HL-60 (cell line): ENCODE data around the gene LIPF.

Experiments used
- DNase-seq, 2 experiments: peaks; one replicate each; pipeline ENCODE4 v3.0.0-alpha.2; 2010 to 2020; ENCODE audit warnings: low read depth in 1 of 2, low spot score in 1 of 2
- H3K27ac ChIP-seq: fragments of 250-450 bp; sonication (Bioruptor Pico); replicated peaks from 2 replicates; pipeline ENCODE4 v1.5.1; 2020; ENCODE audit warnings: mild to moderate bottlenecking, moderate library complexity
- H3K27me3 ChIP-seq: fragments of 250-450 bp; sonication (Bioruptor Pico); 2 replicates; pipeline ENCODE4 v1.5.1; 2021; ENCODE audit warnings: mild to moderate bottlenecking, moderate library complexity; ENCODE audit not compliant: insufficient read depth, poor library complexity, severe bottlenecking
- H3K4me3 ChIP-seq: replicated peaks from 2 replicates; pipeline ENCODE4 v1.5.1; 2011; ENCODE audit warnings: mild to moderate bottlenecking, control low read depth, low read length; ENCODE audit not compliant: insufficient read depth
- GABPA ChIP-seq: IDR thresholded peaks from 2 replicates; pipeline ENCODE4 v1.6.1; 2012; ENCODE audit warnings: low read depth
- POLR2AphosphoS5 ChIP-seq: IDR thresholded peaks from 2 replicates; pipeline ENCODE4 v1.6.1; 2012; ENCODE audit warnings: low read depth
- SPI1 ChIP-seq: IDR thresholded peaks from 2 replicates; pipeline ENCODE4 v1.6.1; 2012; ENCODE audit warnings: low read depth, mild to moderate bottlenecking, borderline replicate concordance
- TF ChIP-seq, protein P1 (sequence below): IDR thresholded peaks from 2 replicates; pipeline ENCODE4 v1.6.1; 2012; ENCODE audit warnings: low read depth; ENCODE audit not compliant: insufficient replicate concordance
- TF ChIP-seq, protein P2 (sequence below): IDR thresholded peaks from one replicate; pipeline ENCODE4 v1.5.1; 2011; ENCODE audit warnings: low read length, control low read depth, inconsistent platforms; ENCODE audit not compliant: insufficient read depth

Gene LIPF

GRCh38 chr10:88618496-88618895 is 45.7 kb upstream of the LIPF start:
- H3K4me3 ChIP-seq = no peak overlapping the region
- no peak overlapping the region for H3K27ac ChIP-seq
- no peak for DNase-seq

DNA sequence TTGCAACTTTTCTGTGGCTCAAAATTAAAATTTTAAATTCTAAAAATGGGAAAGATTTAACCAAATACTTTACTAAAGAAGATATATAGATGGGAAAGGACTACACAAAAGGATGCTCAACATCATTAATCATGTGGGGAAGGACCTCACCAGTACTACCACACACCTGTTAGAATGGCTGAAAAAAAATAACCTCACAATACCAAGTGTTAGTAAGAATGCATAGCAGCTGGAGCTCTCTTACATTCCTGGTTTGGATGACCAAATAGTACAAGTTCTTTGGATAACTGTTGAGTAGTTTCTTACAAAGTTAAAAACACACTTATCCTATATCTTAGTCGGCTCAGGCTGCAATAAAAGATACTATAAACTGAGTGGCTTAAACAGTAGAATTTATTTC is 43.8 kb upstream of the LIPF start:
- H3K27ac ChIP-seq = no peak overlapping the region
- no peak for TF ChIP-seq GABPA
- TF ChIP-seq SPI1 = no peak
- TF ChIP-seq, protein P1, sequence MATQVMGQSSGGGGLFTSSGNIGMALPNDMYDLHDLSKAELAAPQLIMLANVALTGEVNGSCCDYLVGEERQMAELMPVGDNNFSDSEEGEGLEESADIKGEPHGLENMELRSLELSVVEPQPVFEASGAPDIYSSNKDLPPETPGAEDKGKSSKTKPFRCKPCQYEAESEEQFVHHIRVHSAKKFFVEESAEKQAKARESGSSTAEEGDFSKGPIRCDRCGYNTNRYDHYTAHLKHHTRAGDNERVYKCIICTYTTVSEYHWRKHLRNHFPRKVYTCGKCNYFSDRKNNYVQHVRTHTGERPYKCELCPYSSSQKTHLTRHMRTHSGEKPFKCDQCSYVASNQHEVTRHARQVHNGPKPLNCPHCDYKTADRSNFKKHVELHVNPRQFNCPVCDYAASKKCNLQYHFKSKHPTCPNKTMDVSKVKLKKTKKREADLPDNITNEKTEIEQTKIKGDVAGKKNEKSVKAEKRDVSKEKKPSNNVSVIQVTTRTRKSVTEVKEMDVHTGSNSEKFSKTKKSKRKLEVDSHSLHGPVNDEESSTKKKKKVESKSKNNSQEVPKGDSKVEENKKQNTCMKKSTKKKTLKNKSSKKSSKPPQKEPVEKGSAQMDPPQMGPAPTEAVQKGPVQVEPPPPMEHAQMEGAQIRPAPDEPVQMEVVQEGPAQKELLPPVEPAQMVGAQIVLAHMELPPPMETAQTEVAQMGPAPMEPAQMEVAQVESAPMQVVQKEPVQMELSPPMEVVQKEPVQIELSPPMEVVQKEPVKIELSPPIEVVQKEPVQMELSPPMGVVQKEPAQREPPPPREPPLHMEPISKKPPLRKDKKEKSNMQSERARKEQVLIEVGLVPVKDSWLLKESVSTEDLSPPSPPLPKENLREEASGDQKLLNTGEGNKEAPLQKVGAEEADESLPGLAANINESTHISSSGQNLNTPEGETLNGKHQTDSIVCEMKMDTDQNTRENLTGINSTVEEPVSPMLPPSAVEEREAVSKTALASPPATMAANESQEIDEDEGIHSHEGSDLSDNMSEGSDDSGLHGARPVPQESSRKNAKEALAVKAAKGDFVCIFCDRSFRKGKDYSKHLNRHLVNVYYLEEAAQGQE = no peak
- TF ChIP-seq, protein P2, sequence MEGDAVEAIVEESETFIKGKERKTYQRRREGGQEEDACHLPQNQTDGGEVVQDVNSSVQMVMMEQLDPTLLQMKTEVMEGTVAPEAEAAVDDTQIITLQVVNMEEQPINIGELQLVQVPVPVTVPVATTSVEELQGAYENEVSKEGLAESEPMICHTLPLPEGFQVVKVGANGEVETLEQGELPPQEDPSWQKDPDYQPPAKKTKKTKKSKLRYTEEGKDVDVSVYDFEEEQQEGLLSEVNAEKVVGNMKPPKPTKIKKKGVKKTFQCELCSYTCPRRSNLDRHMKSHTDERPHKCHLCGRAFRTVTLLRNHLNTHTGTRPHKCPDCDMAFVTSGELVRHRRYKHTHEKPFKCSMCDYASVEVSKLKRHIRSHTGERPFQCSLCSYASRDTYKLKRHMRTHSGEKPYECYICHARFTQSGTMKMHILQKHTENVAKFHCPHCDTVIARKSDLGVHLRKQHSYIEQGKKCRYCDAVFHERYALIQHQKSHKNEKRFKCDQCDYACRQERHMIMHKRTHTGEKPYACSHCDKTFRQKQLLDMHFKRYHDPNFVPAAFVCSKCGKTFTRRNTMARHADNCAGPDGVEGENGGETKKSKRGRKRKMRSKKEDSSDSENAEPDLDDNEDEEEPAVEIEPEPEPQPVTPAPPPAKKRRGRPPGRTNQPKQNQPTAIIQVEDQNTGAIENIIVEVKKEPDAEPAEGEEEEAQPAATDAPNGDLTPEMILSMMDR = no peak
- no peak for TF ChIP-seq POLR2AphosphoS5
- no peak for DNase-seq
- H3K4me3 ChIP-seq = no peak overlapping the region
- H3K27me3 ChIP-seq = no peaks in the 10 kb centered on the region

More at GRCh38 chr10:88618496-88618895, 45.7 kb upstream of the LIPF start:
- H3K27me3 ChIP-seq = no peaks in the 10 kb centered on the region
- TF ChIP-seq, protein P1 = no peak
- TF ChIP-seq SPI1 (no peak), GABPA (no peak)
- TF ChIP-seq, protein P2 = no peak

DNA sequence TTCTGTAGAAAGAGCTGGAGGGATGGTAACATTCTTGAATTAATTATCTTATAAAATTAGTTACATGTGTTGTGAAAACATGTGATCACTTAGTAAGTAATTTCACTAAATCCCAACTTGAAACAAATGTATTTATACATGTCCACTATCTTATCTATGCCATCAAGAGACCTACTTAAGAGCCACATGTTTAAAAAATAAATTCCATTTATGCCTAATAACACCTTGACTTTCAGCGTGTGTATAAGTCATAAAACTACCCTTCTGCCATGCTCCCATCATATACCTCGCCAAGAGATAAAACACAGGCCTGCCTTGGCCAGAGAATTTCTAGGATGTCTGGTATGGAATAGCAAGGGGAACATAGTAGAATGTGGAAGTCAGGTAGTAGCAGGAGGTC is 40.4 kb upstream of the LIPF start:
- no peak for DNase-seq
- H3K4me3 ChIP-seq = no peak overlapping the region
- H3K27ac ChIP-seq = no peak overlapping the region
- TF ChIP-seq GABPA = no peak
- TF ChIP-seq, protein P2 = no peak
- no peaks in the 10 kb centered on the region for H3K27me3 ChIP-seq

DNA sequence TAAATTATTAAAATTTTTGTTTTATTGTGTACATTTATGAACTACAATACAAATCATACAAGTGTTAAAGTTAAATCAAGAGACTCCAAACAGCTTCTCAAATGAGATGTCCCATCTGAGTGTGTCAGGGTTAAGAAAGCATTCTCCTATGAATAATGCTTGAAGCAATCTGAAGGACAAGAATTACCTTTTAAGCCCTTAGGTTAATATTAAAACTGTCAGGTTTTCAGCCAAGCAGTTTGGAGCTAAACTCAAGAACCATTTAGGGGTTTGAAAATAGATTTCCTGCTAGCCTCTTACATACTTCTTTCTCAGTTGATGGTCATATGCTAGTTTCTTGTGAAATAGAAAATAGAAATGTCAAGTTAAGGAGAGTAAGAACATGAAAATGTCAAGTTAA is 39.4 kb upstream of the LIPF start:
- DNase-seq = no peak
- TF ChIP-seq GABPA (no peak), POLR2AphosphoS5 (no peak)

More for the DNA sequence above, 39.4 kb upstream of the LIPF start:
- Histone ChIP-seq H3K27me3 (no peaks in the 10 kb centered on the region), H3K4me3 (no peak overlapping the region), H3K27ac (no peak overlapping the region)
